Activated CD4-positive, alpha-beta T cell treated with anti-CD3 and anti-CD28 coated beads, Interleukin-2, amount 50 U/mL, for 1 hour (primary cell): ENCODE results near the gene TROAP.
"Not testable (repeated sequence)": the region's sequence is repeated elsewhere in the genome, so short reads cannot be mapped to it uniquely, and the experiment has no call there.

Source experiments
- DNase-seq: peaks from one replicate; pipeline ENCODE4 v3.0.0-alpha.2; 2020

The TROAP gene

DNA sequence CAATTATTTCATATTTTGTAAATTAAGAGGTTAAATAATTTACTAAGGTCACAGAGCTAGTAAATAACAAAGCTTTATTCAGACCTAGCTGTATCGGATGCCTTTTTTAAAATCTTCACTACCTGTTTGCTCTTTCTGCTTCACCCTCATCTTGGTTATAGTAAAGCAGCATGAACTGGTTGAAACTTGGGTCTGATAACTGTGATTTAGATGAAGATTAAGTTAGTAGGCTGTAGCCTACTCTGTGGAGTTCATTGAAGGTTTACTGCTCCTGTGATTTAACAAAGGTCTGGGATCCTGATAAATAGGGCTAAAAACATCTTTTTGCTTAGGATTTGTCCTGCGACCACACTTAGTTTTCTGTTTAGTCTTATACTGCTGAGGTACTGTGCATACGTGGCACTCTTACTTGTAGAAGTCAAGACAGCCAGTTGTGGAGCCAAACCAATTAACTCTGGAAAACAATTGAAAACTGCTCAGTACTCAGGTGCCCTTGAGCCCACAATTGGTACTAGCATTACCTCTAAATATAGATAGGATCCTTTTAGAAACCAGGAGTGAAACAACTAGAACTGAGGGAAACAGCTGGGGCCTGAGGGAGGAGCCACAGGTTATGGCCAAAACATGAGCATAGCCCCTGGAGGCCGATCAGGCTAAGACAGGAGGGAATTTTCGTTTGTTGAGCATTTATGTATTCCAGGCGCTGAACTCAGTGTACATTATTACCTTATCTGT, 46.5 kb downstream of the TROAP start:
- DNase-seq: no peak

DNA sequence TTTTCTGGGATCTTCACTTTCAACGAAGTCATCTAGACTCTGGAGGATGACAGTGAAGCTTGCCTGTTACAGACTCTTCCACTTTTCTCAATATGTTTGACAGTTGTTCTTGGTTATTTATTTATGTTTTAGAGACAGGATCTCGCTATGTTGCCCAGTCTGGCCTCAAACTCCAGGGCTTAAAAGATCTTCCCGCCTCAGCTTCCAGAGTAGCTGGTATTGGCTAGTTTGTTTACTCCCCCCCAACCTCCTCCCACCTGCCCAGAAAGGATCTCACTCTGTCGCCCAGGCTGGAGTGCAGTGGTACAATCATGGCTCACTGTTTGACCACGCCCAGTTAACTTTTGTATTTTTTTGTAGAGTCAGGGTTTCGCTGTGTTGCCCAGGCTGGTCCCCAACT, 47.5 kb downstream of the TROAP start:
- no peak for DNase-seq

DNA sequence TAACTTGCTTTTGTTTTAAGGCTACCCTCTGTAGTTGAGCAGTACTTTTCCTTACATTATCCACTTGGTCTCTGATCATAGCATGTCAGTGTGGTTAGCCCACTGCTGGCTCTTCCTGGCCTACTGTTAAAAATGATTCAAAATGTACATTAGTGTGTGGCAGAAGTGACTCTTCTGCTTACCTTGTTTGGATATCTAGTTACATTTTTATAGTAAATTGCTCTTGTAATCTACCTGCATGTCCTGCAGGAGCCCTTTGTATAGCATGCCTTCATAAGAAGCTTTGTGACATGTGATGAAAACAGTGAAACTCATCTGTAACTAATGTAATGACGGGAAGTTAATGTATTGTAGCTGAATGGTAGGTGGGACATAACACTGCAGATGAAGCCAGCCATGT, 52.4 kb downstream of the TROAP start:
- DNase-seq: no peak

DNA sequence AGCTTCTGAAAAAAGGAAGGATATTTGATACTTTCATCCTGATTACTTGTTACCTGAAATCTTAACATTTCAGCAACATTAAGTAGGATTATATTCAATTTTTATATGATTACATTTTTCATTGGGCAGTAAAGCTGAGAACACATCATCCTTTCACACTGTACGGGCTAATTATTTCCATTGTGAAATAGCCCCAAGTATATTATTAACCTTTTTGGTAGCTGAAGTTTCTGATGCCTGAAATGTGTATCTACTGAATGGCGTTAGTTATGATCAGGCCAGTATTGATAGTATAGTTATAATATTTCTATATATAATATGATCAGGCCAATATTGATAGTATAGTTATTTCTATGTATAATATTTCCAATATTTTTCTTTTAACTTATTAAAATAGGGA, 54.3 kb downstream of the TROAP start:
- no peak for DNase-seq

DNA sequence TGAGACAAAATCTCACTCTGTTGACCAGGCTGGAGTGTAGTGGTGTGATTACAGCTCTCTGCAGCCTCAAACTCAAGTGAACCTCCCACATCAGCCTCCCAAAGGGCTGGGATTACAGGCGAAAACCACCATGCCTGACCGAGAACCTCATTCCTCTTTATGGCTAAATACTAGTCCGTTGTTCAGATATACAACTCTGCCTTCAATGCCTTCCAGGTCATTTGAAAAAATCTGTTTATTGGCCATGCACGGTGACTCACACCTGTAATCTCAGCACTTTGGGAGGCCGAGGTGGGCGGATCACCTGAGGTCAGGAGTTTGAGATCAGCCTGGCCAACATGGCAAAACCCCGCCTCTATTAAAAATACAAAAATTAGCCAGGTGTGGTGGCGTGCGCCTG, 57.1 kb downstream of the TROAP start:
- not testable (repeated sequence) for DNase-seq
